Hematopoietic multipotent progenitor cell treated with erythropoietin and hydrocortisone succinate and interleukin-3 and kit ligand, for 15 days (in vitro differentiated cells): ENCODE results near the gene LTBP3.

Source experiments
- DNase-seq: peaks from one replicate; pipeline ENCODE4 v3.0.0-alpha.2; 2015; ENCODE audit warnings: low spot score

Gene LTBP3

DNA sequence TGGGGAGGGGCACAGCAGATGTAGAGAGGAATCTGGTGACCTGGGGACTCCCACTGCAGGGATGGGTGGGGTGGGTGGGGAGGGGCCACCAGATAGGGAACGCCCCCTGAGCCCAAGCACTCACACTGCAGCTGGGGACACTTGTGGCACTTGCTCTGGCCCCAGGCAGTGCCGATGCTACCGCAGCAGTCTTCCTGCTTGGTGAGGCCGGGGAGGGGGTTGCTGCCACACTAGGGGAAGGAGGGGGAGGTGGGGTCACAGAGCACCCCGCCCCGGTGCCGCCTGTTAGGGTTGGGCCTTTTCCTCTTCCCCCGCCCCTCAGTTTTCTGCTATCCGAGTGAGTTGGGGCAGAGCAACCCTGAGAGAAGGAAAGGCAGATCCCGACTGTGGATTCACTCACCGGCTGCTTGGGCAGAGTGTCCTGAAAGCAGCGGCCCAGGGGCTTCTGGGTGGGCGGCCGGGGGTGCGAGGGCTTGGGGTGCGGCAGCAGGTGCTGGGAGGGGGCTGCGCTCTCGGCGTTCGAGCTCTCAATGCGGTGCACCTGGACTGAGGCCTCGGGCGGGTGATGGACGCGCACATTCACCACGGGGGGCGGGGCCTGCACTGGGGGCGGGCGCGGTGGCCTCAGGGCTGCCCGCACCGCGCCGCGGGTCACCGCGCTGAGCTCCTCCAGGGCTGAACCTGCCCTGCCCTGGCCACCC is 4.7 kb downstream of the LTBP3 start:
- peak; percentile 55 for DNase-seq

DNA sequence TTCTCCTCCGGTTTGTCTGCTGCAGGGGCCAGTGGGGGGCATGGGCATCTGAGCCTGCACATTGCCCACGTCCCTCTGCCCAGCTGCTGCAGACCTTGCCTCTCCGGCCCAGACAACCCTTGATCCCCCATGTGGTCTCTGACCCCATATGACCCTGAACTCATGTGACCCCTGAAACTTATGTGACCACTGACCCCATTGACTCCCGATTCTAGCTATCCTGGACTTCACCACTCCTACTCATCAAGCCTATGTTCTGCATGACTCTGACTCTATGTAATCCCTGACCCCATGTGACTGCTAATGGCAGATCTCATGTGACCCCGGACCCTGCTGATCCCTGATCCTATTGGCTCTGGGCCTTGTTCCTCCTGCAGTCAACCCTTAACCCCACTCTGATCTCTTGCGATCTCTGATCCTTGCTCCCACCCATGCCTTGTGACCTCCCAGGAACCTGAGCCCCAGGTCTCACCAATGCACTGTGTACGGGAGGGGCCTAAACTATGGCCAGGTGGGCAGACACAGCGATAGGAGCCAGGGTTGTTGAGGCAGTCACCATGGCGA is 5.7 kb downstream of the LTBP3 start:
- DNase-seq = no peak

DNA sequence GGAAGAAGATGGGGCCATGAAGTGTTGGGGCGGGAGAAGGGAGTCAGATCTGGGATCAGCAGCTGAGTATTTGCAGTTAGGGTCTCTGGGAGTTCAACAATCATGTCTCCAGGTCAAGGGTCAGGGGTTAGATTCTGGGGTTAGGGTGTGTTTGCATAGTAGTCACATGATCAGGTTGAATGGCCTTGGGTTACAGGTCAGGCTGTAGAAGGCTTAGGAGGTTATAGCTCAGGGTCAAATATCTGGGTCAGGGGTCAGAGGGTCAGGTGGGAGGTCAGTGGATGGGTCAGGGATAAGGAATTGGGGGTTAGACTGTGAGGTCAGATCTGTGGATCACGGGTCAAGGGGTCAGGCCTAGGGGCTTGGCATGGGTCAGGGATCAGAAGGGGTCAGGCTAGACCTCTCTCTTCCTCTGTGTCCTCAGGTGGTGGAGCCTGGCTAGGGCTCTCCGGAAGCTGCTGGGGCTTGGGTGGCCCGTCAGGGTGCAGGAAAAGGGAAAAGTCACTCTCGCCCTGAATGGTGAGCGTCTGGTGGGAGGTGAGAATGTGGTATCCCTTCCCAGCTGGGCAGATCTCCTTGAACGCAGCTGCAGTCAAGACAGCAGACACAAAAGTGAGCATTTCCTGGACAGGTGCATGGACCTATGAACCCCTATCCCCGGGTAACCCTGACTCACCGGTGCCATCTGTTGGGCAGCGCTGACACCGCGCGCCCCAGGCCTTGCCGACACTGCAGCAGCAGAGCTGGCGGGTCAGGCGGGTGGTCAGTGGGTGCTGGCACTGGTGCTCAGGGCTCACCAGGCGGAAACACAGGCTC is 6.4 kb downstream of the LTBP3 start:
- DNase-seq = peak; percentile 68

DNA sequence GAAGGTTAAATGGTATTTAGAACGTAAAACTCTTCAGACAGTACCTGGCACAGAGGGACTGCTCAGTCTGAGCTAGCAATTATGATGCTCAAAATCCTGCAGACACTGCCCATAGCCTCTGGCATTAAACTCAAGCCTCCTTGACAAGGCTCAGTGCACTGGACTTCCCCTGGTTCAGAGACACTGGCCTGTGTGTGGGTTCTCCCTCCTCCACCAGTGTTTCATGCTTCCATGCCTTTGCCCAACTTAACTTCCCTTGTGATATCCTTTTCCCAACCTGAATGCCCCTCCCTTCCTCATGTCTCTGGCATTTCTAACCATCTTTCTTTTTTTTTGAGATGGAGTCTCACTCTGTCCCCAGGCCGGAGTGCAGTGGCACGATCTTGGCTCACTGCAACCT is 9.1 kb downstream of the LTBP3 start:
- DNase-seq = no peak

DNA sequence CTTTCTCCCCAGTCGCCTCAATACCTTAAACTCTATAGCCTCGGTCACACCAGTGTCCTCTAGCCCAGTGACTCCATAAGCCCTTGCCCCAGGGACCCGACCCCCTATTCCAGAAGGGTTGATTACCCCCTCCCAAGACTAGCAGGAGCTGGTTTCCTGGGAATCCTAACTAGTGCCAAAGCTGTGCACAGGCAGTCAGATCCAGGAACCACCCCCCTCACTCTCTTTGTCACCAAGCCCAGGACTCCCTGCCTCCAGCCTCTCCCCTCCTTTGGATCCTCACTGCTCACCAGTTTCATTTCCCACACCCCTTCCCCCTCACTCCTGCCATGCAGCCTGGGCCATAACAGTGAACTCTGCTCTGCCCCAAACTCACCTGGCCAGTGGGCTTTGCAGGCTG is 9.8 kb downstream of the LTBP3 start:
- DNase-seq = no peak

DNA sequence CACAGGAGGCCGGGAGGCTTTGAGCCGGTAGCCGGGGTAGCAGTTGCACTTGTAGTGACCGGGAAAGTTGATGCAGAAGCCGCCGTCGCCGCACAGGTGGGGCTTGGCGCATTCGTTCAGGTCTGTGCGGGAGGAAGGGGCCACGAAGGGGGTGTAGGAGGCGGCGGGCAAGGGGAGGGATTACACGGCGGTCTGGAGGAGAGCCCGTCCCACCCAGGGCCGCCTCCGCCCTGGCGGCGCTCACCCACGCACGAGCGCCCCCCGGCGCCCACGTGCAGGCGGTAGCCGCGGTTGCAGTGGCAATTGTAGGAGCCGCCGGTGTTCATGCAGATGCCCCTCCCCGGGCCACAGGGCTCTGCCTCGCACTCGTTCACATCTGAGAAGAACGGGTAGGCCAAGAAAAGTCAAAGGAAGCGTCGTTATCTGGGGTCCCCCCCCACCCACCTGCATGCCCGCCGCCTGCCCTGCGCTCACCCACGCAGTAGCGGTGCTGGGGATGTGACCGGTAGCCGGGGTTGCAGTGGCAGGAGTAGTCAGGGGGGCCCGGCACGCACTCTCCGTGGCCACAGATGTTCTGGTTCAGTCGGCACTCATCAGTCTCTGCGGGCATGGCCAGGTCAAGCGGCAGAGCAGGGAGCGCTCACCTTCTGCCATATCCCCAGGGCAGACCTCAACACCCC is 10.6 kb downstream of the LTBP3 start:
- no peak for DNase-seq

DNA sequence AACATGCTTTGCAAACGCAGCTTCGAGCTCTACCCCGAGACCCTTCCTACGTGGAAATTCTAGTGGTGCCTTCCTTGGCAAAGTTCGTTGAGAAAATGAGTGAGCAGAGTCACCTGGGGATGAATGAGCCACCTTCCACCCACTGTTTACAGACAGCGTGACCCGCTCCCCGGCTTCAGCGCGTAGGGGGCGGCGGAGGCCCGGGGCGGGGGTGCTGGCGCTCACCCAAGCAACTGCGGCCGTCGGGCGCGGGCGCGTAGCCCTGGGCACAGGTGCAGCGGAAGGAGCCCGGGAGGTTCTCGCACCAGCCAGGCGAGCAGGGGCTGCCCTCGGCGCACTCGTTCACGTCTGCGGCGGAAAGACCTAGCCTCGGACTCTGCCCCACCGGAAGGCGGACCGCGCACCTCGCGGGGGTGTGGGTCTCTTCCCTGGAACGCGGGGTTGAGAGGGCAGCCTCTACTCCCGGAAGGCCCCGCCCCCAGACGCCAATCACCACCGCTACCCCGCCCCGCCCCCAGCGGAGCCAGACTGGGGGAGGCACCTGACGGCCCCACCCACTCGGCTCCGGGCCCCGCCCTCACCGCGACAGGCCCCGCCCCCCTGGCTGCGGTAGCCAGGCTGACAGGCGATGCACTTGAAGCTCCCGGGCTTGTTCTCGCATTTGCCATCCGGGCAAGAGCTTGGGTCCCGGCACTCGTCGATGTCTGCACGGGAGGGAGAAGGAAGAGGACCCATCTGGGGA is 11.8 kb downstream of the LTBP3 start:
- DNase-seq = peak; percentile 94

DNA sequence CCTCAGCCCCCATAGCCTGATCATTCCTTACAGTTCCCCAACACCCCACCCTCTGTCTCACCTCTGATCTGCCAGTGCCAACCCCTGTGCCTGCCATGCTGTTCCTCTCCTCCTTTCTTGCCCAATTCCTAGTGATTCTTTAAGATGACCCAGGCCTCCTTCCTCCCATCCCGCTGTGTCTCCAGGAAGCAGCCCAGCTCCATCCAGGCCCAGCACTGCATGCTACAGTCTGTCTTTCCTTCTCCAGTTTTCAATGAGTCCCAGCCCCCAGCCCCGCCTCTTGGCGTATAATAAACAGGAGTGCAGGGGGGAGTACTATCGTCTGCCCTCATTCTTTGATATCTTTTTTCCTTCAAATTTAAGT is 12.3 kb downstream of the LTBP3 start:
- no peak for DNase-seq

DNA sequence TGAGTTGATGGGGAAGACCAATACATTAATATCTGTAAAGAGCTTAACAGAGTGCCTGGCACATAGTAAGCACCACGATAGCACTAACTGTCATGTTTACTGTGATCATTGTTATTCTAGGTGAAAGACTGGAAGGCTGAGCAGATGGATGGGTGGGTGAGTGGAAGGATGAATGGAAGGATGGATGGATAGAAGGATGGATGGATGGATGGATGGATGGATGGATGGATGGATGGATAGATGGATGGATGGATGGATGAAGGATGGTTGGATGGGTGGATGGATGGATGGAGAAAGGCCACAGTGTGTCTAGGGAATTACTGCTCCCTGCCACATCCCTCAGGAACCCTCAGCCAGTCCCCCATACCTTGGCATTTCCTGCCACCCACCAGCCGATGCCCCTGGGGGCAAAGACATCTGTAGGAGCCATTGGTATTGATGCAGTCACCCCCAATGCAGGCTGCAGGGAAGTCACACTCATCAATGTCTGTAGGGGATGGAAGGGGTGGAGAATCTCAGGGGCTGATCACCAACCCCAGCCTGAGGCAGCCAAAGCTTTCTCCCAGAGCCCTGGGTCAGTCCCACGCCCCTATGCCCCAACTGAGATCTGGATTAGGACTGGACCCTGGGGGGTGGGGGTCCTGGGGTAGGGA is 15.3 kb downstream of the LTBP3 start:
- DNase-seq = no peak

DNA sequence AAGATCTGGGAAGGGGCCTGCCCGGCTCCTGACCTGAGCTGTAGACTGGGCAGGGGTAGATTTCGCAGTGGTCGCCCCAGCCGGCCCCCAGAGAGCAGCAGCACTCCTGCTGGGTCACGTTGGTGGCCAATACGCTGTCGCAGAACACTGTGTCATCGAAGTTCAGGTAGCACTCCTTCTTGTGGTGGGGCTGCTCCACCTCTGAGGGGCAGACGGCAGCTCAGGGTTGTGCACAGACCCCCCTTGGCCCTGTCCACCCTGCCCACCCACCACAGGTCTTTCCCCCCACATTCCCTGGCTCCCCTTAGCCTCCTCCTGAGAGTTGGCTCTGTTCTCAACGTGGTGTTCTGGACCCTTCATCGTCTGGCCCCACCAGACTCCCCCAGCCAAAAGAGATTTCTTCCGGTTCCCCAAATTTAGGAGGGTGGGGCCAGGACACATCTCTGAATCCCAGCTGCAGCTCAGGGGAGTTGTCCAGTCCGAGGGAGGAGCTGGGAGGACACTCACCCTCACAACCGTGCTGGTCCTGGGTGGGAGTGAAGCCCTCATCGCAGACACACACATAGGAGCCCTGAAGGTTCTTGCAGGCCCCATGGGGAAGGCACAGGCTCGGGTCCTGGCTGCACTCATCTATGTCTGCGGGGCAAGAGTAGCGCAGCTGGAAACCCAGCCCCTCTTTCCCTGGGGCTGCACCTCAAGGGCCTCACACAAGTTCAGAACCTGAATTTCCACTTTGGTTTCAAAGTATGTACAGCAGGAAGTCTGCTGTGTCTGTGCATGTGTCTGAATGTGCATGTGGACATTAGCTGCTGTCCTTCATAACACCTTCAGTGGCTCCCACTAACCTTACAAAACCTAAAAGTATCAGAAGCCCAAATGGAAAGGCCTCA is 16.8 kb downstream of the LTBP3 start:
- no peak for DNase-seq

DNA sequence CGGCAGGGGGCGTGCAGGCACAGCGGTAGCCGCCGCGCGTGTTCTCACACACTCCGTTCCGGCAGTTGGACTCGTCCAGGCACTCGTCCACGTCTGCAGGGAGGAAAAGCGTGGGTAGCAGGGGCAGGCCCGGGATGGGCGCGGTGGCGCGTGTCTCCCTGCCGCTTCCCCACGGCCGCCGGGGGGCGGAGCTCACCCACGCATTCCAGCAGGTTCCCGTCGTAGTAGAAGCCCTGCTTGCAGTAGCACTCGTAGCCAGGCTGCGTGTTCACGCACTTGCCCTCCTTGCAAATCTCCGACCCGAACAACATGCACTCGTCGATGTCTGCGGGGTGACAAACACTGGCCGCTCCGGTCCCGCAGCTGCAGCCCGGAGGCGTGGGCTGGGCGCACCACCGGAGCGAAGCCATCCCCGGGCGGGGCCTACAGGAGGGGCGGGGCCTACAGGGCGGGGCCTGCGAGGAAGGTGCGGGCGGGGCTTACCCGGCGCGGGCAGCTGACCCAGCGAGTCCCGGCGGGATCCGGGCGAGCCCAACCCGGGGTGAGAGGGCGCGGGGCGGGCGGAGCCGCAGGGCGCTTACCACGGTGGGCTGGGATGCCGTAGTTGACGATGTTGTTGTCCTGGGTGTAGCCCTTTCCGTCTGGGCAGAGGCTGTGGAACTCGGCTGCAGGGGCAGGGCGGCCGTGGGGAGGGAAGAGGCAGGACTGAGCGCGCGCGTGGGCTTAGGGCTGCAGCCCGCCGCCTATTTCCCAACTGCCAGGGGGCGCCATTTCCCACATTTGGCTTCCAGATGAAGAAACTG is 17.7 kb downstream of the LTBP3 start:
- DNase-seq = peak; percentile 91

DNA sequence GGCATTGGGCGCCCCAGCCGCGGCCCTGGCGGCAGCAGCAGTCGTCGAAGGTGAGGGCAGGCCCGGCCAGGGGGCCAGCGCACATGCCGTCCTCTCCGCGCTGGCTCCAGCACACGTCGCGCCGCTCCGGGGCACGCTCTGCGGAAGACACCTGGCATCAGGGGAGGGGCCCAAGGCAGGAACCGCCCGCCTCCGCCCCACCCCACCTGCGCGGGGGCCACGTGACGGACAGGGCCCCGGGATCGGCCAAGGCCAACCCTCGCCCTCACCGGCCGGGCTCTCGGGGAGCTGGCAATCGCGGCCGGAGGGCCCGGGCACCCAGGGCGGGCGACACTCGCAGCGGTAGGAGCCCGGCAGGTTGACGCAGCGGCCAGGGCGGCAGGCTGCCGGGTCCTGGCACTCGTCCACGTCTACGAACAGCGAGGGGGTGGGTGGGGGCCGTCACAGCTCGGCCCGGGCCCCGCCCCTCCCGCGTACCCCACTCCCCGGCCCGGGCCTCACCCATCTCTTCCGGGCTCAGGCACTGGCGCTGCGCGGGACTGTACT is 18.3 kb downstream of the LTBP3 start:
- DNase-seq = no peak

DNA sequence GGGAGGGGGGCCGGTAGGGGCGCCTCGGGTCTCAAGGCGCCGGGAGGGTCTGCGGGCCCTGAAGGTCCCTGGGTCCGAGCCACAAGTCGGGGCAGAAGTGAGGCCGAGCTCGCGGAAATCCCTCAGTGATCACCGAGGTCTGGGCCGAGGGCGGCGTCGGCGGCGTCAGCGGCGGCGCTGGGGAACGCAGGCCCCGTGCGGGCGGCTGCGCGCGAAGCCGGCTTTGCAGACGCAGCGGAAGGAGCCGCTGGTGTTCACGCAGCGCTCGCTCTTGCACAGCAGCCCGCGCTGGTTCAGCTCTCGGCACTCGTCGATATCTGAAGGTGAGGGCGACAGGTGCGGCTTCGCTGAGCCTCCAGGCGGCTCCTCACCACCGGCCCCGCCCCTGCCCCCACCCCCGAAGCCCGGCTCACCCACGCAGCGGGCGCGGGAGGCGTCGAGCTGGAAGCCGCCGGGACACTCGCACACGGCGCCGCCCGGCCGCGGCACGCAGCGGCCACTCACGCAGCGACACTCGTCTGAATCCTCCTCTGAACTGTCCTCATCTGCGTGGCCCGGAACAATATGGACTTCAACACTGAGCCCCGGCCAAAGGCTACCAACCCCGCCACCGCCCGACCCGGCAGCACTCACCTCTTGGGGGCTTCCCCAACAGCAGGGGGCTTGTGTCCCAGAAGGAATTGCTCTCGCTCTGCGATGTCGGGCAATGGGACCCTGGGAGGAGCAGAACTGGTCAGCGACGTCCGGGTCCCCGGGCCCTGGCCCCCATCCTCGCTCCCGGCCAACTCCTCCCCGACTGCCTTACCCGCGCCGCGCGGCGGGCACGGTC is 19.0 kb downstream of the LTBP3 start:
- no peak for DNase-seq

DNA sequence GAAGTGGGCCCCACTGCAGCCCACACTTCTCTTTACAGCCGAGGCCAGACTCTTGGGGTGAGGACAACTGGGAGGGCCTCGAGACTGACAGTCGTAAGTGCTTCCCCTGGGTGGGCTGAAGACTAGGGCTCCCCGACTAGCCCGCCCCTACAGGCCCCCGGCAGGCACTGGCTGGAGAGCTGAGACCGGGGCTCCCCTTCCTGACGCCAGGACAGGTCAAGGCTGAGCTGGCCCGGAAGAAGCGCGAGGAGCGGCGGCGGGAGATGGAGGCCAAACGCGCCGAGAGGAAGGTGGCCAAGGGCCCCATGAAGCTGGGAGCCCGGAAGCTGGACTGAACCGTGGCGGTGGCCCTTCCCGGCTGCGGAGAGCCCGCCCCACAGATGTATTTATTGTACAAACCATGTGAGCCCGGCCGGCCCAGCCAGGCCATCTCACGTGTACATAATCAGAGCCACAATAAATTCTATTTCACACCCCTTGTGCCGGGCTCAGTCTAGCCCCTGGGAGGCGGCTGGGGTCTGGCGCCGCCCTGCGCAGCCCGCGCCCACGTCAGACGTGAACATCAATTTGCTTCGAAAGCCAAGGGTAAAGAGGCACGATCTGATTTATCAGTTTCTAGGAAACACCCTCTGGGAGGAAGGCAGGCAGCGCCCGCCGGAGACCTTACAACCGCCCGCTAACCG is 19.8 kb downstream of the LTBP3 start:
- no peak for DNase-seq

DNA sequence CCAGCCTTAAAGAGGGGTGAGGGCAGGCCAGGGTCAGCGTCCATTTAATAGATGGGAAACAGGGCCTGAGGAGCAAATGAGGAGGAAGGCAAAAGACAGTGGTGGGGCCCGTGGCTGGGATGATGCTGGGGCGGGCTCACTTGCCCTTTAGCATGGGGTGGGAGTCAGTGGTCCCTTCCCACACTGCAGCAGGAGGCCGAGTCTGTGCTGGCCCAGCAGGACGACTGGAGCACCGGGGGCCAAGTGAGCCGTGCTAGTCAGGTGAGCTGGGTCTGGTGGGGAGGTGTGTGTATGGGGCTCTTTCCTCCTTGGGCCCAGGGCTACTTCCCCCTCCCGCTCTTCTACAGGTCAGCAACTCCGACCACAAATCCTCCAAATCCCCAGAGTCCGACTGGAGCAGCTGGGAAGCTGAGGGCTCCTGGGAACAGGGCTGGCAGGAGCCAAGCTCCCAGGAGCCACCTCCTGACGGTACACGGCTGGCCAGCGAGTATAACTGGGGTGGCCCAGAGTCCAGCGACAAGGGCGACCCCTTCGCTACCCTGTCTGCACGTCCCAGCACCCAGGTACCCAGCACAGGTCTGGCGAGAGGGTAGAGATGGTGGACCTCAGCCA is 20.4 kb downstream of the LTBP3 start:
- DNase-seq = no peak

DNA sequence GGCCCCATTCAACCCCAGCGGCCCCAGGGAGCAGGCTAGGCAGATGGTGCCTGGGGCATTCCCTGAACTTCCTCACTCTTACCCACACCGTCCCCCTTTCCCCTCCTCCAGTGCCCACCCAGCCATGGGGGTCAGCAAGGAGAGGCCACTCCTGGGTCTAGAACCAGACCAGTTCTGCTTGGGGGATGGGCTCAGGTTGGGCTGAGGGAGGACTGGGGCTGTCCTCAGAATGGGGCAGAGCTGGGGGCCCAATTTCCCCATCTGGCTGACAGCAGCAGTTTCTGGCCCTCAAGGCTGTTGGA is 20.9 kb downstream of the LTBP3 start:
- no peak for DNase-seq

DNA sequence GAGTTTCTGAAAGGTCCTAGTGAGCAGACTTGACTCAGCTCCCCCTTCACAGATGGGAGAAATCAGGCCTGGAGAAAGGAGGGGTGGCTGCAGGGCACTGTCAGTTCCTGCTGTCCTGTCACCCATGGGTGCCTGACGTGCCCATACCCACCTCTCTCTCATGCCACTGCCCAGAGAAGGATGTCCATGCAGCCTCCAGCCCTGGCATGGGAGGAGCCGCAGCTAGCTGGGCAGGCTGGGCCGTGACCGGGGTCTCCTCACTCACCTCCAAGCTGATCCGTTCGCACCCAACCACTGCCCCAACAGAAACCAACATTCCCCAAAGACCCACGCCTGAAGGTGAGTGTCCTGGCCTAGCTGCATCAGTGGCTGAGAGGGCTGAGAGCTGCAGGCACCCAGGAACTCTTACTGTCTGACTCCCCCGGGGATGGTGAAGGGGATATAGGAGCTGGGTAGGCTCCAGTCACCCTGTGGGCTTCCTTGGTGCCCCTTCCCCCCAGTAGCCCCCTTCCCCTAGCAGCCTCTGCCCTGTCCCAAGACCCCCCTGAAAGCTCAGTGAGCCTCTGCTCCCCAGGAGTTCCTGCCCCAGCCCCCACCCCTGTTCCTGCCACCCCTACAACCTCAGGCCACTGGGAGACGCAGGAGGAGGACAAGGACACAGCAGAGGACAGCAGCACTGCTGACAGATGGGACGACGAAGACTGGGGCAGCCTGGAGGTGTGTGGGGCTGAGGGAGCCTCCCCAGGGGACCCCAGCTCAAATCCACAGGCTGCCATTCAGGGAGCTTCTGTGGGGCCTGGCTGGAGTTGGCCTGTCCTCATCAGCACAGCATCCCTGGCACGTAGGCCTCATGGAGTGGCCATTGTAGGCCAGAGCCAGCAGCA is 21.5 kb downstream of the LTBP3 start:
- no peak for DNase-seq
